ENCODE measurements around the gene CEACAM4.

DNA sequence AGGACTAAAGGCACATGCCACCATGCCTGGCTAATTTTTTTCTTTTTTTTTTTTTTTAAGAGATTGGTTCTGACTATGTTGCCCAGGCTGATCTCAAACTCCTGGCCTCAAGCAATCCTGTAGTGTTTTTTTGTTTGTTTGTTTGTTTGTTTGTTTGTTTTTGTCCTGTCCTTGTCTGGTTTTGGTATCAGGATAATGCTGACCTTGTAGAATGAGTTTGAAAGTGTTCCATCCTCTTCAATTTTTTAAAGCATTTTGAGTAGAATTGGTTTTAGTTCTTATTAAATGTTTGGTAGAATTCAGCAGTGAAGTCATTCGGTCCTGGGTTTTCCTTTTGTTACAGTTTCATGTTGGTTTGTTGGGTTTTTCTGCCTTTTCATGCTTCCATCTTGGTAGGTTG lies 19.2 kb downstream of the CEACAM4 start:
- TF ChIP-seq ZNF274 (IDR thresholded peaks at IDR 0.05; ENCODE audit: low read depth, low read length) (no peak), YY1 (IDR thresholded peaks at IDR 0.05; ENCODE audit: insufficient read depth, insufficient read length) (no peak)
